GM12878 (cell line): Measurements from ENCODE around the gene ITGAL. TPM values are rescaled to one million over a fixed set of nuclear protein-coding genes. Genes with fewer than 3 reads are reported as not detected.

Experiments used
- ASH2L ChIP-seq: fragments of 300-600, 200-600 bp; sonication (generic); IDR thresholded peaks from 2 replicates; pipeline ENCODE4 v1.6.1; 2017; ENCODE audit warnings: low read depth, mild to moderate bottlenecking, borderline replicate concordance
- BACH1 ChIP-seq: fragments of 450-650 bp; IDR thresholded peaks from 2 replicates; pipeline ENCODE4 v1.6.1; 2017; ENCODE audit warnings: mild to moderate bottlenecking, borderline replicate concordance
- CHD2 ChIP-seq: IDR thresholded peaks from 2 replicates; pipeline ENCODE4 v1.6.1; 2011; ENCODE audit warnings: low read depth, low read length, improper control_type of control experiment, borderline replicate concordance
- CREB1 ChIP-seq: IDR thresholded peaks from 2 replicates; pipeline ENCODE4 v1.6.1; 2012; ENCODE audit warnings: low read depth, mild to moderate bottlenecking, inconsistent platforms
- FOXM1 ChIP-seq: IDR thresholded peaks from 2 replicates; pipeline ENCODE4 v1.6.1; 2012; ENCODE audit warnings: low read depth, mild to moderate bottlenecking, inconsistent platforms, low read length, moderate library complexity
- GATAD2B ChIP-seq: fragments of 450-650 bp; conservative IDR thresholded peaks from 2 replicates; pipeline ENCODE4 v1.6.1; 2017; ENCODE audit warnings: low read depth, mild to moderate bottlenecking, moderate library complexity
- HDAC6 ChIP-seq: fragments of 200-600 bp; sonication (generic); IDR thresholded peaks from one replicate; pipeline ENCODE4 v1.8.0; 2017; ENCODE audit warnings: antibody characterized with exemption; ENCODE audit not compliant: unreplicated experiment
- IRF4 ChIP-seq: IDR thresholded peaks from 2 replicates; pipeline ENCODE4 v1.6.1; 2011; ENCODE audit warnings: low read depth, low read length
- KAT2A ChIP-seq: conservative IDR thresholded peaks from 2 replicates; pipeline ENCODE4 v1.6.1; 2011; ENCODE audit warnings: low read depth, low read length; ENCODE audit not compliant: control insufficient read depth
- MXI1 ChIP-seq: fragments of 150-350 bp; IDR thresholded peaks from 2 replicates; pipeline ENCODE4 v1.6.1; 2011; ENCODE audit warnings: low read depth, mild to moderate bottlenecking, inconsistent platforms, low read length, improper control_type of control experiment
- NBN ChIP-seq: fragments of 450-650 bp; IDR thresholded peaks from 2 replicates; pipeline ENCODE4 v1.6.1; 2016
- NFYA ChIP-seq: IDR thresholded peaks from 2 replicates; pipeline ENCODE4 v1.6.1; 2011; ENCODE audit warnings: low read depth, mild to moderate bottlenecking, low read length, improper control_type of control experiment, borderline replicate concordance
- NFYB ChIP-seq: IDR thresholded peaks from 2 replicates; pipeline ENCODE4 v1.6.1; 2011; ENCODE audit warnings: low read depth, mild to moderate bottlenecking, low read length, improper control_type of control experiment, moderate library complexity; ENCODE audit not compliant: insufficient read depth
- NR2C1 ChIP-seq: fragments of 450-650 bp; IDR thresholded peaks from 2 replicates; pipeline ENCODE4 v1.6.1; 2017; ENCODE audit warnings: antibody characterized with exemption, mild to moderate bottlenecking, moderate library complexity
- POLR2AphosphoS5 ChIP-seq: IDR thresholded peaks from 2 replicates; pipeline ENCODE4 v1.6.1; 2011; ENCODE audit warnings: mild to moderate bottlenecking, low read length, inconsistent platforms
- POU2F2 ChIP-seq: IDR thresholded peaks from 3 replicates; pipeline ENCODE4 v1.6.1; 2011; ENCODE audit warnings: low read depth, mild to moderate bottlenecking, low read length, borderline replicate concordance
- RCOR1 ChIP-seq: conservative IDR thresholded peaks from 2 replicates; pipeline ENCODE4 v1.6.1; 2012; ENCODE audit warnings: low read depth, low read length, improper control_type of control experiment
- SP1 ChIP-seq: IDR thresholded peaks from one replicate; pipeline ENCODE4 v1.6.1; 2011; ENCODE audit warnings: low read depth, low read length
- TARDBP ChIP-seq: IDR thresholded peaks from 2 replicates; pipeline ENCODE4 v1.6.1; 2016; ENCODE audit warnings: borderline replicate concordance
- TCF12 ChIP-seq: IDR thresholded peaks from 2 replicates; pipeline ENCODE4 v1.6.1; 2011; ENCODE audit warnings: low read depth, mild to moderate bottlenecking, low read length
- ZBTB4 ChIP-seq: fragments of 450-650 bp; formaldehyde crosslinking; IDR thresholded peaks from 2 replicates; pipeline ENCODE4 v1.4.0; 2022; ENCODE audit warnings: mild to moderate bottlenecking, moderate library complexity
- ZNF207 ChIP-seq: fragments of 450-650 bp; IDR thresholded peaks from 2 replicates; pipeline ENCODE4 v1.6.1; 2014; ENCODE audit warnings: antibody characterized with exemption, mild to moderate bottlenecking, borderline replicate concordance
- ZNF384 ChIP-seq: IDR thresholded peaks from 2 replicates; pipeline ENCODE4 v1.6.1; 2012; ENCODE audit warnings: low read depth, mild to moderate bottlenecking, low read length, improper control_type of control experiment, borderline replicate concordance
- ZZZ3 ChIP-seq: IDR thresholded peaks from 2 replicates; pipeline ENCODE4 v1.6.1; 2011; ENCODE audit warnings: low read depth; ENCODE audit not compliant: control insufficient read depth, insufficient read length
- polyA plus RNA-seq, 11 experiments: library from polyadenylated mRNA; depleted of rRNA in 4 of 11; unstranded in 6 of 11; stranded (reverse) in 5 of 11; fragments of >200 nt; fragmentation: Nextera tagmentation in 4 of 11; fragmentation: Illumina TruSeq in 1 of 11; extraction: Ambion mirVana in 4 of 11; extraction: Trizol in 1 of 11; gene quantifications; 1 replicate in 1 of 11; 2 replicates in 10 of 11; pipeline versions ENCODE4 v1.2.1 to v1.2.3, GENCODE V29; 2011 to 2016; ENCODE audit warnings: inconsistent platforms in 2 of 11, missing spikeins in 2 of 11, low read depth in 1 of 11
- total RNA-seq, 4 experiments: library from RNA; depleted of rRNA in 3 of 4; stranded (reverse); fragments of >200 nt in 3 of 4; fragmentation: Illumina TruSeq in 1 of 4; extraction: Trizol in 1 of 4; gene quantifications; 2 replicates each; pipeline versions ENCODE4 v1.2.1 to v1.2.3, GENCODE V29; 2013 to 2021
- TF ChIP-seq, protein P1 (sequence below): fragments of 450-650 bp; IDR thresholded peaks from 2 replicates; pipeline ENCODE4 v1.6.1; 2017; ENCODE audit warnings: borderline replicate concordance
- TF ChIP-seq, protein P2 (sequence below): IDR thresholded peaks from 2 replicates; pipeline ENCODE4 v1.6.1; 2011; ENCODE audit warnings: low read depth, mild to moderate bottlenecking, low read length, moderate library complexity, borderline replicate concordance; ENCODE audit errors: extremely low read depth
- TF ChIP-seq, protein P3 (sequence below): IDR thresholded peaks from 2 replicates; pipeline ENCODE4 v1.6.1; 2011; ENCODE audit warnings: low read depth, low read length, improper control_type of control experiment, borderline replicate concordance

Gene ITGAL
- total and polyA plus RNA-seq, 10 of the 15 experiments (the other 5 are each of a cell fraction or from before 2014, with no cell fraction given), result 10.7 to 170 (median 96.9) TPM

DNA sequence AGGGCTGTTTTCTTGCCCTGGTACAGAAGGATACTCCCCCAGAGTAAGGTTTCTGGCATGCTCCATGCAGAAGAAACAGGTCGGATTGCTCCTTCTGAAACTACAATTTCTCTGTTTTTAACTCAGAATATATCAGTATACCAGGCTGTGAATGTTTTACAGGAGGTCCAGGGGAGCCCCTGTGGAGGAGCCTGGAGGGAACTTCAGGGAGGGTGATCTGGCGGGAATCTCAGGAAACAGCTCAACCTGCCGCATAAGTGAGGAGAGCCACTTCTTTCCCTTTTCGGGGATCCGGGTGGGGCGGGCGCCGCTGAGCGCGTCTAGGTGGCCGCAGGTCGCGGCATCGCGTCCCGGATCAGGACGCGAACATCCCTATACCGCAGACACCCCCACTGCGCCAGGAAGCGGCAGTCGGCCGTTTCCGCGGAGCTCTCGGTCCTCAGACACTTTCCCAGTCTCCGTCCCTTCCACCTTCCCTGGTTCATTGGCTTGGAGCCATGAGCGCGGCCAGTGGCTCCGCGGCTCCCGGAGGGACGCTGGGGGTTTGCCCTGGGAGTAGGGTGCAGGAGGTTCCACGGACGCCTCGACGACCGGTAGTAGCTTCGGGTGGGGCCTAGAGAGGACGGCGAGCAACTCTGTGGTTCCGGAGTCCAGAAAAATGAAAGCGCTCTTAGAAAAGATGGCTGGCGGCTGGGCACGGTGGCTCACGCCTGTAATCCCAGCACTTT is 88.7 kb downstream of the ITGAL start (continued):
- TF ChIP-seq NFYB (no peak), RCOR1 (no peak), BACH1 (peak; percentile 35; the same call in 1 of the 2 replicates), GATAD2B (no peak), POLR2AphosphoS5 (no peak), MXI1 (no peak), ZBTB4 (no peak), CREB1 (no peak), ZNF207 (no peak), SP1 (no peak), POU2F2 (no peak), ZNF384 (no peak), NFYA (no peak), IRF4 (no peak), NBN (peak; percentile 60), KAT2A (no peak), HDAC6 (no peak), TCF12 (no peak), FOXM1 (no peak), CHD2 (0 out of 2 replicates have a peak, but pooled peaks have one; percentile 32), TARDBP (no peak), ASH2L (no peak), NR2C1 (no peak), ZZZ3 (no peak)
- TF ChIP-seq, protein P1, sequence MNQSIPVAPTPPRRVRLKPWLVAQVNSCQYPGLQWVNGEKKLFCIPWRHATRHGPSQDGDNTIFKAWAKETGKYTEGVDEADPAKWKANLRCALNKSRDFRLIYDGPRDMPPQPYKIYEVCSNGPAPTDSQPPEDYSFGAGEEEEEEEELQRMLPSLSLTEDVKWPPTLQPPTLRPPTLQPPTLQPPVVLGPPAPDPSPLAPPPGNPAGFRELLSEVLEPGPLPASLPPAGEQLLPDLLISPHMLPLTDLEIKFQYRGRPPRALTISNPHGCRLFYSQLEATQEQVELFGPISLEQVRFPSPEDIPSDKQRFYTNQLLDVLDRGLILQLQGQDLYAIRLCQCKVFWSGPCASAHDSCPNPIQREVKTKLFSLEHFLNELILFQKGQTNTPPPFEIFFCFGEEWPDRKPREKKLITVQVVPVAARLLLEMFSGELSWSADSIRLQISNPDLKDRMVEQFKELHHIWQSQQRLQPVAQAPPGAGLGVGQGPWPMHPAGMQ, result no peak
- TF ChIP-seq, protein P2, sequence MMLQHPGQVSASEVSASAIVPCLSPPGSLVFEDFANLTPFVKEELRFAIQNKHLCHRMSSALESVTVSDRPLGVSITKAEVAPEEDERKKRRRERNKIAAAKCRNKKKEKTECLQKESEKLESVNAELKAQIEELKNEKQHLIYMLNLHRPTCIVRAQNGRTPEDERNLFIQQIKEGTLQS, result no peak
- TF ChIP-seq, protein P3, sequence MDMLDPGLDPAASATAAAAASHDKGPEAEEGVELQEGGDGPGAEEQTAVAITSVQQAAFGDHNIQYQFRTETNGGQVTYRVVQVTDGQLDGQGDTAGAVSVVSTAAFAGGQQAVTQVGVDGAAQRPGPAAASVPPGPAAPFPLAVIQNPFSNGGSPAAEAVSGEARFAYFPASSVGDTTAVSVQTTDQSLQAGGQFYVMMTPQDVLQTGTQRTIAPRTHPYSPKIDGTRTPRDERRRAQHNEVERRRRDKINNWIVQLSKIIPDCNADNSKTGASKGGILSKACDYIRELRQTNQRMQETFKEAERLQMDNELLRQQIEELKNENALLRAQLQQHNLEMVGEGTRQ, result no peak
